GM18858 (cell line): ENCODE measurements around the gene ETV5.

Source experiments
- ATAC-seq: cut with Tn5 transposase; IDR thresholded peaks from one replicate; pipeline ENCODE4 v1.9.1; 2021; ENCODE audit not compliant: unreplicated experiment

Gene ETV5

DNA sequence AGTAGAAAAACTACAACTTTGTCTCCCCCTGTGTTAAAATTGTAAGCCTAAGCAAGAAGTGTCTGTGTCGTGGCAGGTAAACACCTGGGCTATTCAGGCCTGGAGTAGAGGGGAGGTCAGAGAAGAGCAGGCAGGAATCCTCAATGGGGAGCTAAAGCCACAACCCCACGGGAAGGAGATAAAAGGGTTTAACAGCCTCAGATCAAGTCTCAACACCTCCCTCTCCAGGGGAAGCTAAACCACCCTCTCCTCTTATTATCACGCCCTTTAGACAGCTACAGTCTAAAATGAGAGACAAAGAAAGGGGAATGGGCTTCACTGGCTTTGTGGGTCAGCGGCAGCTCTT, 11.6 kb downstream of the ETV5 start:
- ATAC-seq = no peak

DNA sequence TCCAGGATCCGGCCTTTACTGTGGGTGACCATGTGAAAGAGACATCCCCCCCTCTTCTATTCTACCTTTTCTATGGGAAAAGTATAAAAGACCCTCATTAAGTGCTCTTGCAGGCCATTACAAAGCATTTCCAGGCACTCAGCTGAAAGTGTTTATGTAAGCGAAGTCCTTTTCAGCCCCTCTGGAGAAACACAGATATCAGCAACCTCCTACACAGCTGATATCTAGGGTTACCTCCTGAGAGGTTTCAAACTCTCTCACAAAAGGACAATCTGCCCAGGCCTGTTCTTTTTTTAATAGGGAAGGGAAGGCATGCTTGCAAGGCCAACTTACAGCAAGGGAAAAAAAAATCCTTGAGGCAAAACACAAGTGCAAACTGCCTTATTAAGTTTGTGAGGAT, 12.6 kb downstream of the ETV5 start:
- ATAC-seq = no peak

DNA sequence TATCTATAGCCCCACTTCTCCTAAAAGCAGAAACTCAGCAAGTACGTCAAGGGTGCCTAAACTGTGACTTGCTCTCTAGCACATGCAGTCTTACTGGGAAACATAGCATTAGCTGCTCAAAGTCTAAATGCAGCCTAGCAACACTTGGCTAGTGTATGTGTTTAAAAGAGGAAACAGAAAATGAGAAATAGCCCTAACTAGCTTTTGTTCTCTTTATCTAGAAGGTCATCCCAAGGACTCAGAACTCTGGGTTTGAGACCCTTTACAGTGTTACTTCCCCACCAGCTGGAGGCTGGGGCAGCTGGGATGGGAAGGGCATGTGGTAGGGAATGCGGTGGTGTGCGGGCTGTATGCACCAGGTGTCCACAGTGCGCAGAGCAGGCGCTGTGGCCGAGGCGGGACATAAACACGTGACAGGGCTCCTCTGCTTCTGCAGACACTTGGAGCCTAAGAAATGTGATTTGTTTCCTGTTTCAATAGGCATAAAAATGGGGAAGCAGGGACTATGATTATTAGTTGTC, 13.3 kb downstream of the ETV5 start:
- no peak for ATAC-seq

DNA sequence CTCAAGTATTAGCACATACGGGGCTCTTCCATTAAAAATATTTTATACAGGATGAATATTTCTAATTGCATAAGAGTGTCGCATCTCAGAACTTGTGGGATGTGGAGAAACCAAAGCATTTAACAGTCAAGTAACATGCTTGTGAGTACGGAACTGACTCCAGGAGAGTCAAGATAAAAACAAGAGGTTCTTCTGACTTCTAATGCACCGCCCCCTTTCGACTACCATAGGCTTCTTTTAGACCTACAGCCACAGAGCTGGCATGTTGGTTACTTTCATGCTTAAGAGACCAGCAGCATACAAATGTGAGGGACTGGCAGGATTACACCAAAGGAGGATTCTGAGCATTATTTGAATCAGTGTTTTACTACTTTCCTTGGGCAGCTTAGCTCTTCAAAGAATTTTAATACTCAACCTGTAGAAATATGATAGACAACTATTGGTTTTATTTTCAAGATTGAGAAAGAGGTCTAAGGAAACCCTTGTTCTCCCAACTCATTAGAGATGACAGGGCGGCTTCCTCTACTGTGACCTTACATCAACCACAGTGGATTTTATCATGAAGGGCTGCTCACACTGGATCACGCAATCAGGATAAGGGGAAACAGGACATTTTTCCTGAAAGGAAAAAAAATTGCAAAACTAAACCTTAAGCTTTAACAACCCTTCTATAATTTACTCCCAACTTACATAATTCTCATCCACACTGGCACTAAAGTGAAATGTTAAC, 14.0 kb downstream of the ETV5 start:
- no peak for ATAC-seq

DNA sequence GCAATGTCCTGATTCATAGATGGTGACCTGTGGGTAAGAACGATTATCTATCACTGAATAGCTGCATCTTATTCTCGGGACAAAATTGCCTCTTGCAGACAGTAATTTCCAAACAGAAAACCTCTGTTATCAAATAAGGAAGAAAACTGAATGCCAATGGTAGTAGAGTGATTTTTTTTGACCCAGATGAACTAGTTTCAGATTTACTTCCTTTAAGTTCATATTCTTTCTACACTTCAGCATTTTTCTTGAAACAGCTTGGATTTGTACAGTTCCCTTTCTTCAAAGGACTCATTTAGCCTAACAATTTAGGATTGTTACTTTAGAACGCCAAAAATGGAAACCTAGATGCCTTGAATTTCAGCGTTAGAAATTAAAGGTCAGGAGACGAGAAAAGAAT, 14.6 kb downstream of the ETV5 start:
- ATAC-seq = no peak

DNA sequence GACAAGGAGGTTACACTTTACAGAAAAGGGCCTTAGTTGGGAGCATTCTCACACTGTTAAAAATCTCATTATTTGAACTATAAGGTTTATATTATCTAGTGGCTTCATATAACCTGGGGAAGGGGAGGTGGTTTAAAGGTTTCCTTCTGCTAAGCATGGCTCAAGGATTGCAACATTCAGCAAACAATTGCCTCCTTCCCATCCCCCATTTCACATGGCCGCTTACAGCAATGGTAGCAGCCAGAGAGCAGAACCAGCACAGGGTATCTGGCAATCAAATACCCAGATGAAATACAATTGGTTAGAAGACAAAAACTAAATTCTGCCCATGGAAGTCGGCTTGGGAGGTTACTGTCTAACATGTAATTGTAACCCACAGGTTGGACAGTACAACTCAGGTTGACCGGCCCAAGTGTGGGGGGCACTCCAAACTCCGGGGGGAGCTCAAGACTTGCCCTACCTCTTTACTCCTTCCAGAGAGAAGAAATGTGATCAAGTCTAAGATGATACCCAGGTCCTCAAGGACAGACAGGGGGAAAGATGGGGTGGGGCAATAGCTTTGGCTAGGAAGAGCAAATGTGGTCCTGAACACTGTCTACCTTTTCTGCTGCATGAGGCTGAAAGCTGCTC, 15.5 kb downstream of the ETV5 start:
- ATAC-seq = no peak

DNA sequence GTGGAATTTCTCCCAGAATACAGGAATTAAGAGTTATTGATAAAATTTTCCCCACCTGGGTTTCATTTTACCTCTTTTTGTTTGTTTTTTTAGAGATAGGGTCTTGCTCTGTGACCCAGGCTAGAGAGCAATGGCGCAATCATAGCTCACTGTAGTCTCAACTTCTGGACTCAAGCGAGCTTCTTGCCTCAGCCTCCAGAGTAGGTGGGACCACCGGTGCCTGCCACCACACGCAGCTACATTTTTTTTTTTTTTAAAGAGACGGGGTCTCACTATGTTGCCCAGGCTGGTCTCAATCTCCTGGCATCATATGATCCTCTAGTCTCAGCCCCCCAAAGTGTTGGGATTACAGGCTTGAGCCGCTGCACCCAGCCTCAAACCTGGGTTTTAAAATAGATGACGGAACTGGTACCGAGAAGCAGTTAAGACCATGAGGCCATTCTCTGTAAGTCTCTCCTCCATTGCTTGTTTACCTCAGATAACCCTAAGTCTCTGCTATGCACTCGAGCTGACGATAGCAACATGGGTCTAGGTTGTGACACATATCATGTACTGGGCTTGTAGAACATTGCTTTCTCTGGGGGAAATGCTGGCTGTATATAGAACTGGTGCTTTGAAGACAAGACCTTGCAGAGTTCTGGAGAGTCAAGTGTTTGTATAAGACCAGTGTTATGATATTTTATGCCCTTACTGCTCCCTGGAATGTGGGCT, 16.4 kb downstream of the ETV5 start:
- no peak for ATAC-seq

DNA sequence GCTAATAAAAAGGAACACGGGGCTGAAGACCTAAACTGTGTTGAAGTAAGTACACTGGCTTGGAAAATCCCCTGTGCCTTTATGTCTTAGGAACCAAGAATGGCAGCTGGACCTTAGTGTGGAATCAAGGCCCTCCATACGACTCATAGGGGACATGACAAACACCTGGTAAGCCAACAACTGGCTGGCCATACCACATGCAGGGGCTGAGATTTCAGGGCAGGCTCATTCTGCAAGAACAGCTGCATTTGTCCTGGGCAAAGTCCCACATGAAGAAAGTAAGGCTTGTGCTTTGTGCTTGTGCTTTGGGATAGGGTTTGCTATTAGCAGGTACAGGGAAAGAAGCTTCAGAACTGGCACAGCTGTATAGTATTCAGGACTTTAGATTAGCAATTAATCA, 18.0 kb downstream of the ETV5 start:
- ATAC-seq = no peak

DNA sequence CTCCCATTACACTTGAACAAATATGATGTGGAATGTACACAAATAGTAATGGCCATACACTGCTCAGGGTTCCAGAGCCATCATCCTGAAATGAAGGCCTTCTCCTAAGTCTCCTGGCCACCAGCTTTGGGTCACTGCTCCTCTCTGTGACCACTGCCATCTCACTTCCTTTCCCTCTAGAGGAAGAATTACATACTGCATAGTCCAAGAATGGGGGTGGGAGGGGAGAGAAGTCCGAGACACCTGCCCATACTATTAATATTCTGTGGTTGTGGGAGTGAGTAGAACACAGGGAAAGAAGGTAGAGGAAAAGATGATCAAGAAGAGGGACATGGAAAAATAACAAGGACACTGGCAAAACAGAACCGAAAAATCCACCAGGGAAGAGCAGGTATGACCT, 20.6 kb downstream of the ETV5 start:
- no peak for ATAC-seq

DNA sequence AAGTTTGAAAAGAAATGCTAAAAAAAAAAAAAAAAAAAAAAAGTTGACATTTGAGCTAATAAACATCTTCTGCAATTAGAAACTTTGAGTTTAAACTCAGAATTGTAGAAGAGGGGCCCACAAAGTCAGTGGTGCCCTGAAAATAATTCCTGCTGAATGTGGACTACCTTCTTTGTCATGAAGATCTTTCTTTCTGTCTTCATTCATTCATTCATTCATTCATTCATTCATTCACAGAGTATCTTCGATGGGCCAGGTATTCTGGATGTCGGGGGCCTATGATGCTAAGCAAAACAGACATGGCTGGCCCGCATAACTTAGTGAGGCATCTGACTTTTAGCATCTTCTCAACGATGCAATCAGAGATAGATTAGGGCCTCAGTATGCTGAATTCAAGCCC, 24.6 kb downstream of the ETV5 start:
- no peak for ATAC-seq

DNA sequence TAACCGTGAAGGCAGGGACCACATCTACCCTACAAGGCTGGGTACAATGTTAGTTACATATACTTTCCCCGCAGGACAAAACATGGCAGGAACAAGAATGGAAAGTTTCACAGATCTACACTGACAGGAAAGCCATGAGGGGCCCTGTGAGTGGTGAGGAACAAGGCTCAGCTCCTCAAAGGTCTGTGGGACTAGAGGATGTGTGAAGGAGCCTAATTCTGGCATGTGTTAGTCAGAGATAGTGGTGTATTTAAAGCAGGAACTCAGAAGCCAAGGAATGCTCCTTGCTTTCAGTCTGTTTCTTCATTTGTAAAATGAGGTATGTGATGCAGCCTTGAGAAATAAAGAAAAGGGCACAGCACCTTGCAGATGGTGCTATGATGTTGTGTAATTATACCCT, 25.1 kb downstream of the ETV5 start:
- ATAC-seq = no peak

DNA sequence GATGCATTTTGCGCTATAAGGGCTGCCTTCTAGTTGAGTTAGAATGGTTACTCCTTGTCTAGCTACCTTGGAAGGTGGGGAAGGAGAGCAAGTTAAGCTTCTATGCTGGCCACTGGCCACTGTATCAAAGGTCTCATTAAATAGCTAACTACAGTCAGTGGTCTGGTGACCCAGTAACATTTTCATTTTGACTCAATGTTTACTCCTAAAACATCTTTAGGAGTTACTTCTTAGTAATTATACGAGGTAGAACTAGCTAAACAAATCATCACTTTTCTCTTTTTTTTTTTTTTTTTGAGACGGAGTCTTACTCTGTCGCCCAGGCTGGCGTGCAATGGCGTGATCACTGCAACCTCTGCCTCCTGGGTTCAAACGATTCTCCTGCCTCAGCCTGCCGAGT, 26.7 kb downstream of the ETV5 start:
- no peak for ATAC-seq

DNA sequence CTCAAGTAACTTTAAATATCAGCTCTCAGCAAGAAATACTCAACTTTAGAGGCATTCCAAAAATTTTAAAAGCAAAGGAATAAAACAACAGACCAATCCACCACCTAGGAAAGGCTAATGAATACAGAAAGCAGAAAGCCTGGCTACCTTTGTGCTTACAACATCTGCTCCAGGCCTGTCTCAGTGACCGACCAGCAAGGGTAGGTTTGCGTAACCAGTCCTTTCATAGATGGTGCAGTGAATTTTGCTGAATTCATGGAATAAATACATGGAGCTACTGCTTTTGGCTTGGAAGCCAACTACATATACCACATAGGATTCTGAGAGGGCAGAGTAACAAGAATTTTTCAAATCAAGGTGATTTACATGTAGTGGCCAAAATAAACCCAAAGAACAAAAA, 27.2 kb downstream of the ETV5 start:
- ATAC-seq = no peak

DNA sequence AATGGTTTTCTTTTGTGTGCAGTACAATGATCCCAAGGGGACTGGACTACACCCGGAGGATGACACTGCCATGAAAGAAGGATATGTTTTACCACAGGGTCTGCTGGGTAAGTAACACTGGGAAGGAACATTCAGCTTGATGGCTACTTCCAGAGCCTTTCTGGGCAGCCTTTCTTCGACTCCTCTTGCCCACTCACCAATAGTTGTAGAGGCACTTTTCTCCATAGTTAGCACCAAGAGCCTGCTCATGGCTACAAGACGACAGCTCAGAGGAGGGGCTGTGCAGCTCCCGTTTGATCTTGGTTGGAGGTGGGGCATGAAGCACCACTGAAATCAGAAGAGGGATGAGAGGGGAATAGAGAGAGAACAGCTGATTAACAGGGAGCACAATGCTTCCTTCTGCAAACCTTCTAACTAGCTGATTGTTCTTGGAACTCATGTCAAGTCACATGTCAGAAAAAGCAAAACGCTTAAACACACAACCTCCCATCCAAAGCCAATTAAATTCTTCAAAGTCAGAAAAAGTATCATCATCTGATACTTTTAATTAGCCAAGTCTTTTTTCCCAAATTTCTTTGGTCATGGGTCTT, 27.9 kb downstream of the ETV5 start:
- no peak for ATAC-seq

DNA sequence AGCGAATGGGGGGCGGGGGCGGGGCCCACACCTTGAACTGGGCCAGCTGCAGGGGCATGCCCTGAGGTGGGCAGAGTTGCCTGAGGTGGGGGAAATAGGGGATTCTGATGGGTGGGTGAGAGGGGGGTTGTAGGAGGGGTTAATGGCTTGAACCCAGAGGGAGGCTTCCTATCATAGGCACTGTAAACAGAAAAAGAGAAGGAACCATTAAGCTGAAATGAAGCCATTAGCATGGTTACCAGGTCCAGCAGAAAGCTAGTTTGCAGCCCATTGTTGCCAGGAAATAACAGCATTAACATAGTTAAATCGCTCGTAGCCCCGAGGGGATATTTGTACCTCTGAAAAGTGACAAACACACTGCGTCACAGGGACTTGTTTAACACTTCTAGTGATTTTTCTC, 29.0 kb downstream of the ETV5 start:
- ATAC-seq = no peak

DNA sequence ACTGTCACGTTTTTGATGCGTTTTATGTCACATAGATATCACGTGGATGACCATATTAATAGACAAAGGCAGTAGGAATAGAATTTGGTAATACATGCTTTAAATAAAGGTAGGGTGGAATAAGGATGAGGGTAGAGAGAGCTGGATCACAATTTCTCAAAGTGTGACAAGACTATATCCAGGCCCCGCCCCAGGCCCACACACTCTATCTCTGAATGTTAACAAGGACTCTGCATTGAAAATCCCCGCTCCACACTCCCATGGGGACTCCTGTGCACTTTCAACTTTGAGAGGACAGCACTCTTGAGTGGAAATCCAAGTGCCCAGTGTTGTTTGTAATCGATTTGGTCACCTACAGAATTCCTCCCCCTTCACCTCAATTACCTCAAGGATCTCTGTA, 31.4 kb downstream of the ETV5 start:
- no peak for ATAC-seq

DNA sequence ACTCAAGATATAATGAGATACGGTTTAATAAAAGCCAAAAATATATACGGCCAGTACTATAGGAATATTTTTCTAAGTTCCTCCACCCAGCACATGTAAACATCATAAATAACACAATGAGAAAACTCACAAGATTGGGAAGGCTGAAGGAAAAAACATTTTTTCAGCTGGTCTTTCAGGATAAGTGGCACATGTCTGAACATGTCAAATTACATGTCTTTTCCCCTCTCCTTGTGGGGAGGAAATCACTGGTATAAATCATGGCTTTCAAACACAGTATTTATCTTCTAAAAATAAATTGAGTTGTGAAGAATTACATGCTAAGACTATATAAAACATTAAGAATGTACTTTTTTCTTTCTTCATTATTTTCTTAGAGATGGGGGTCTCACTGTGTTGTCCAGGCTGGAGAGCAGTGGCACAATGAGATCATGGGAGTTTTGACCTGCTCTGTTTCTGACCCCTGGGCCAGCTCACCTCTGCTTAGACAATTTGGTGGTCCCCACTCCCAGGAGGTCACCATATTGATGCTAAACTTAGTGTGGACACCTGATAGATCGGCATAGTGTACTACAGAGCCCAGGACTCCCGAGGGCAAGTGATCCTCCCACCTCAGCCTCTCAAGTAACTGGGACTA, 32.8 kb downstream of the ETV5 start:
- ATAC-seq = no peak

DNA sequence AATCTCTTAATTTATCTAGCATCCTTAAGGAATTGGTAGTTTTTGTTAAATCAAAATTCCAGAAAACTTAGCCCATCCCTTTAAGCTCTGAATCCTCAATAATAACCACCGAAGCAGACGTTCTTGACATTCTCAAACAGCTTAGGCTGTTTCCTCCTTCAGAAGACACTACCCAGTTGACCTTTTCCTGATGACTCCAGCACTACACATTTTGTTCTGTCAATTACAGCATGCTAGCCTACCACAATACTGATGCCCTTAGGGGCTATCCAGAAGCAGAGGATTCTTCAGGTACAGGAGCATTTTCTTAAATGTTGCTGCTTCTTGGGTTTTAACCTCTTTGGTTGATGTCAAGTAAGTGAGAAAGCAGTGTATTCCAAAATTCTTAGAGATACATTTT, 33.4 kb downstream of the ETV5 start:
- ATAC-seq = no peak

DNA sequence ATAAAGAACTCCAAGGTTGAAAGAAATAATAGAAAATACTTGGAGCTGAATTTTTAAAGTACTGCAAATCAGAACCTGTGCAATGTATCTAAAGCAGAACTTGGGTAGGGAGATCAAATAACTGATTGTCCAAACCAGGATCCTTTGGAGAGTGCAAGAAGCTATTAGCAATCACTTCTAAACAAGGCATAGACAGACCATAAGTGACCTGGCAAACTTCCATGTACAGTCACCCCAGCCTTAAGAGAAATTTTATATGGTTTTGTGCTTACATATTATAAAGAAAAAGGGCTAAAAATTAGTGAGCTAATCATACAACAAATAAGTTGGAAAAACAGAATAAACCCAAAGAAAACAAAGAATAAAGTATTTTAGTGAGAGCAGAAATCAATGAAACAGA, 35.2 kb downstream of the ETV5 start:
- ATAC-seq = no peak

DNA sequence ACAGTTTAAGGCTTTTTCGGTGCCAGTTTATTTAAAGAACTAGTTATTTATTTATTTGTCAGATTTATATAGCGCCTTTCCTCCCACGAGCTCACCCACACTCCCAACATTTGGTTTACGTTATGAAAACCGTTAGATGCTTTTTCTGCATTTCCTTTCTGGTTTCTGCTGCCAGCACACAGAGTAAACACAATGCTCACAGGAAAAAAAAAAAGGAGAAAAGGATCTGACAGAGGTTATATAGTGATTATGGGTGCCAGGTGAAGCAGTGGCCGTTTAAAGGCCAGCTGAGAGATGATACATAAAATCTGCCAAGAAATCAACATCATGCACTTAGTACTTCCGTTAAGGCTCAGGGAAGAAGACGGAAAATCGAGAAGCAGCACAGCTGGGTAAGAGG, 37.9 kb downstream of the ETV5 start:
- no peak for ATAC-seq

DNA sequence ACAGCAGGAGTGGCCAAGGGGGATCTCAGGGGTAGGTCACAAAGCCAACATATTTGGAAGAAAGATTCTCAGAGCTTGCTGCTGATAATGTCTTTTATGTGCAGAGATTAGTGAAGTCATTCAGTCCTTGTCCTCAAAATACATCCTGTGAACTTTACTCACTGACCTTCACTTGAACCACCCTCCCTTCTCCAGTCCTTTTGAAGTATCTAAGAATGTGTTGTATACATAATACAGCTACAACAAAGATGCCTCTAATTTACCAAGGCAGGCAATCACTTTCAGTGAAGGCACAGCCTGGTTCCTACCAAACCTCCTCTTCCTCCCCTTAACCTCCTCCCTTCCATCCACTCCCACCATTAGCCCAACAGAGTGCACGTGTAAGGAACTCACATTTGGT, 38.3 kb downstream of the ETV5 start:
- ATAC-seq = no peak

DNA sequence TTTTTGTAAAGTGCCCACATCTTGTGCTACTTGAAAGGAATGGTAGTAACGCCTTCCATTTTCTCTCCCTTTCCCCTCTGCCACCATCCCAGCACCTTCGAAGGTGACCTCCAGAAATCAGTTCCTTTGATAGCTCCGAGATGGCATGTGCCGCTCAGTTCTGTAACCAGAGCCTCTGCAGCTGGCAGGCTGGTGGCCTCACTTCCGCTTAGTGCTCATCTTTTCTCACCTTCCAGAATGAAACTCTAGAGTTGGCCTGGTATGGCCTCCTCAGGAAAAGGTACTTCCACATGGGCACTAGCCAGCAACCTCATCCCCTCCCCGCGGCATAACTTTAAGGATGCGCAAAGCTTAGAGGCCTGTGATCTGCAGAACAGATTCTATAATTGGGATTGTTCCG, 38.8 kb downstream of the ETV5 start:
- ATAC-seq = no peak
